Activated T-cell treated with anti-CD3 and anti-CD28 coated beads for 4 hours (primary cell): ENCODE measurements around the gene POTEF.
"Not testable (repeated sequence)": the region's sequence is repeated elsewhere in the genome, so short reads cannot be mapped to it uniquely, and the experiment has no call there.

Experiments
- DNase-seq: peaks from one replicate; pipeline ENCODE4 v3.0.0-alpha.2; 2020

POTEF gene

DNA sequence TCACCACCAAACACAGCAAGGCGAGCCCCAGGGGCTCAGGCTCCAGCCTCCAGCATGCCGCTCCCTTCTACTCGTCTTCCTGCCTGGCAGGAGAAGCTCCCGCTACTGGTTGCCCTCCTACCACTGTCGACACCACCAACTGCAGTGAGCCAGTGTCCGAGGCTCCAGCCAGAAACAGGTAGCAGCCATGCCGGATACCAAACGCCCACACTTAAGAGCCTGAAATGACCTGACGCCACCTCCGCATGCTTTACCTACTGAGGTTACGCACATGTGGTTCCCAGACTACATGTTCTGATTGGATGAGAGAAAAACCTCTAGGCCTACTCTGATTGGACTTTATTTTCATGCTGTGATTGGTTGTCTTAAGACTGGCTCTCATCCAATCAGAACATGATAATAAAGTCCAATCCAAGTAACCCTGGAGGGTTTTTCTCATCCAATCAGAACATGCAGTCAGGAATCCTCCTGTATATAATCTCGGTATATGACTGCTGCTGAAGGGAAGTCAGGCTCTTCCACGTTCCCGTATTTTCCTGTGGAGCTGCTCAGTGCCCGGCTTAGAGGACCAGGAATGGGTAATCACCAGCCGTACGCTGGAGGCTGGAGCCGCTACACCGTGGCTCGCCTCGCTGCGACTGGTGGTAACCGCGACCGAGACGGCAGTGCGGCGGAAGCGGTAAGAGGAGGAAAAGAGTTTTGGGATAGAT is at the start of gene POTEF:
Gene POTEF, minus strand, starts transcription at position 103 of the 710 bp plus-strand sequence. CDS start 8,707 bp downstream, outside the sequence.
- DNase-seq, result not testable (repeated sequence)

GRCh38 chr2:130174866-130175265 is 45.8 kb upstream of the POTEF start:
- DNase-seq, result not testable (repeated sequence)

DNA sequence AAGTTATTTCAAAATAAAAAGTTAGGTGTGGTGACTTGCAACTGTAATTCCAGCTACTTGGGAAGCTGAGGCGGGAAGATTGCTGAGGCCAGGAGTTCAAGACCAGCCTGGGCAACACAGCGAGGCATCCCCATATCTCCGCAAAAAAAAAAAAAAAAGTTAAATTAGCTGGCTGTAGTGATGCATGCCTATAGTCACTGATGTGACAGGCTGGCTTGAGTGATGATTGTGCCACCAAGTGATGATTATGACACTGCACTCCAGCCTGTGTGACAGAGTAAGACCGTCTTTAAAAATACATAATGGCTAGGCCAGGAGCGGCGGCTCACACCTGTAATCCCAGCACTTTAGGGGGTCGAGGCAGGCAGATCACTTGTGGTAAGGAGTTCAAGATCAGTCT is 40.9 kb upstream of the POTEF start:
- DNase-seq, result no peak

- DNase-seq, result not testable (repeated sequence)
Measured at GRCh38 chr2:130169163-130169562, 40.1 kb upstream of the POTEF start.

GRCh38 chr2:130166611-130167010 is 37.6 kb upstream of the POTEF start:
- DNase-seq, result not testable (repeated sequence)

- no peak for DNase-seq
Measured at GRCh38 chr2:130165293-130166016, 36.4 kb upstream of the POTEF start.

GRCh38 chr2:130162968-130163367 is 33.9 kb upstream of the POTEF start:
- no peak for DNase-seq

GRCh38 chr2:130162486-130162885 is 33.5 kb upstream of the POTEF start:
- DNase-seq, result not testable (repeated sequence)

DNA sequence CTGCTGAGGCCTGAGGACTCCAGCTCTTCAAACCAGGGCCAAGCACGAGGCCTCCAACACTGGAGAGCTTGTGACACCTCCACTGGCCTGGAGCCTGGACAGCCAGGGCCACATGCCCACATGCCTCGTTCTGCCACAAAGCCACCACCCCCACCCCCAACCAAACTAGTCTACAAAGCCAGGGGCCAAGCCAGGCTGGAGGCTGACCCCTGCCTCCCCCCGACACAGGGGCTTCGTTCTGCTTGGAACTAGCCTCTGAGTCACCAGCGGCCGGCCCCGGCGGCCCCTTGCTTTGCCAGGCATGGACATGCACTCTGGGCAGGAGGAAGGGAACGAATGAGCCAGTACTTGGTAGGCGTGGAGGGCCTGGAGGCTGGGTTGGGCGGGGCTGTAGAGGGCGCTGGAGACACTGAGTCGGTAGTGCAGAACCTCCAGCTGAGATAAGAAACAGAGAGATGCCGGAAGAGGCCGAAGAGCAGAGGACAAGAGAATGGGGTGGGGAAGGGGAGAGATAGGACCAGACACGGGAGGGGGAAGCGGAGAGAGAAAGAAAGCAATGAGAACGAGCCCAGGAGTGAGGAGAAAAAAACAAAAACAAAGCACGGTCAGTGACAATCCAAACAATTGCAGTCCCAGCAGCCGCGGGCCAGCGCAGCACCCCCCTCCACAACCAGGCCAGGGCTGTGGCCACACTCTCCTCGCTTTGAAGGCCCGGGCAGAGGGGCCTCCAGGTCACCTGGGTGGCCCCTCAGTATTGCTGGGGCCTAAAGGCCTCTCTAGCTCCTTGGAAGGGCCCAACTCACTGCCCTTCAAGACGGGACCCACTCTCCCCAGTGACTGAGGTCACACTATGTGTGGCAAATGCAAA is 32.0 kb upstream of the POTEF start:
- DNase-seq, result not testable (repeated sequence)

DNA sequence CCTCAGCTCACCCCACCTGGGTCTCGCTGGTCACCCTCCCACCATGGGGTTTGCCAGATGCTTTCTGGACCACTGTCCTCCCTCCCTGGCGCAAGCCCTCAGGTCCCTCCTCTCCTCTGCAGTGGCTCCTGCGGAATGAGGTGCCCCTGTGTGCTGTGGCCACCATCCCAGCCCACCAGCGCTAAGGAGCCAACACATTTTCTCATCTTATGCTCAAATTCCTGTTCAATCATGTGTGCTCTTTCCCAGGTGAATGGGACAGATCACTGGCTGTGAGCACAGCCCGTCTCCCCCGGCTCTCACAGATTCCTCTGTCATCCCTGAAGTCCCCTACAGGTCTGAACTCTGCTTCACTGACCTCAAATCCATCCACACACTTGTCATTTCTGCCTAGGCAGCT is 31.1 kb upstream of the POTEF start:
- no peak for DNase-seq

DNA sequence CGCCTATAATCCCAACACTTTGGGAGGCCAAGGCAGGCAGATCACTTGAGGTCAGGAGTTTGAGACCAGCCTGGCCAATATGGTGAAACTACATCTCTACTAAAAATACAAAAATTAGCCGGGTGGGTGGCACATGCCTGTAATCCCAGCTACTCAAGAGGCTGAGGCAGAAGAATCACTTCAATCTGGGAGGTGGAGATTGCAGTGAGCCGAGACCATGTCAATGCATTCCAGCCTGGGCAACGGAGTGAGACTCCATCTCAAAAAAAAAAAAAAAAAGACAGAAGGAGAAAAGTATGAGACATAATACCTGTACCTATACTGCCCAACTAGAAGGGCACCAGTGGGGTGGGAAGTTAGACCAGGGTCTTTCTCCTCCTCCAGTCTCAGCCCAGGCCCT is 30.4 kb upstream of the POTEF start:
- DNase-seq, result not testable (repeated sequence)

DNA sequence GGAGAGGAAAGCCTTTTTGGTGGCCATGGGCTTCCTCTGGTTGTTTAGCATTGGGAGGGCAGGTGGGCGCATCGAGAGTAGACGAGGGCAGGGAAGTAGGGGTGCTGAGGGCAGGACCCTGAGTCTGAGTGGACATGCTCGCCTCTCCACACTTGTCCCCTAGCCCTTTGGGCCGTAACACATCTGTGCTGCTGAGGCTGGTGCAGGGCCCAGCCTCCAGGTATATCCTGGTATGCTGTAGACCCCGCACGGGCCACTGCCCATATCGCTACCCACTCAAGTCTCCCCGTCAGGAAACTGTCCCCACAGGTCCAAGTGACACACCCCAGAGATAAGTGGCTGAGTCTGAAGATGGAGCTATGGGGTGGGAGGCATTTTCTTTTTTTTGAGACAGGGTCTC is 29.6 kb upstream of the POTEF start:
- no peak for DNase-seq

DNA sequence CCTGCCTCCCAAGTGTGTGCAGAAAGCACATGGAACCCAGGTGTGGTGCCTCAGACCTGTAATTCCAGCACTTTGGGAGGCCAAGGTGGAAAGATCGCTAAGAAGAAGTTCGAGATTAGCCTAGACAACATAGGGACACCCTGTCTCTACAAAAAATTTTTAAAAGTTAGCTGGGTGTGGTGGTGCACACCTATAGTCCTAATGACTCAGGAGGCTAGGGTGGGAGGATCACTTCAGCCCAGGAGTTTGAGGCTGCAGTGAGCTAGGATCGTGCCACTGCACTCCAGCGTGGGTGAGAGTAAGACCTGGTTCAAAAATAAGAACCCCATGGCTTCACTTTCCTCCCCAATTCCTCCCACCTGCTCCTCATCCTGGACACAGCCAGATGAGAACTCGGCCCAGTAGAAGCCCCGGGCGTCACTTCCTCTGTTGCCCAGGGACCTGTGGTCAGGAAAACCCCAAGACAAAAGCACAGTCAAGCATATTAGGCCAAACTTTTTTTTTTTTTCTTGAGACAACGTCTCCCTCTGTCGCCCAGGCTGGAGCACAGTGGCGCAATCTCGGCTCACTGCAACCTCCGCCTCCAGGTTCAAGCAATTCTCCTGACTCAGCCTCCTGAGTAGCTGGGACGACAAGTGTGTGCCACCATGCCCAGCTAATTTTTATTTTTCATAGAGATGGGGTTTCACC is 28.9 kb upstream of the POTEF start:
- not testable (repeated sequence) for DNase-seq

- not testable (repeated sequence) for DNase-seq
Measured at GRCh38 chr2:130157354-130157753, 28.3 kb upstream of the POTEF start.

GRCh38 chr2:130156624-130157004 is 27.6 kb upstream of the POTEF start:
- DNase-seq, result no peak

DNA sequence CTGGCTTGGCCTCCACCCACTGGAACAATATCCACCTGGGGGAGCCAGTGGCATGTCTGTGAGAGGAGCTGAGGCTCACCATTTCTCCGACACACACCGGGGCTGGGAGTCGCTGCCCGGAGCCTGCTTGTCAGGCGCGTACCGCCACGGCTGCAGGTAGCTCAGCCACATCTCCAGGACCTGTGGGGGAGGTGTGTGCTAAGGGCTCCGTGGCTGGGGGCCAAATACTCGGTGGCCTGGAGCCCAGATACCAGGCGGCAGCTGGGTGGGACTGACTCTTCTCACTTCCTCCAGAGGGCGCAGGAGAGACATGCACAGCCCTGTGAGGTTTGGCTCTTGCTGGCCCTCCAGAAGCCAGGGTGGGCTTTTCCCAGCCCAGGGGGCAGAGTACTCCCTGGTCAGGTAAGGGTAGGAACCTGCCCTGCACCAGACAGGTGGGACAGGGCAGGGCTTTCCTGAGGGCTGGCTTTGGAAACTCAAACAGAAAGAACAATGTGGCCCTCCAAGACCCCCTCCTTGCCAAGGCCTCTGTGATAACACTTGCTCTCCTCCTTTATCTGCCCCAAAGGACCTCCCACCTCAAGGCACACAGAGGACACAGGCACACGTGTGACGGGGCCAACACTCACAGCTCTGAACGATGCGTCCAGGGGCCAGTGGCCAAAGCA is 27.1 kb upstream of the POTEF start:
- DNase-seq, result not testable (repeated sequence)

DNA sequence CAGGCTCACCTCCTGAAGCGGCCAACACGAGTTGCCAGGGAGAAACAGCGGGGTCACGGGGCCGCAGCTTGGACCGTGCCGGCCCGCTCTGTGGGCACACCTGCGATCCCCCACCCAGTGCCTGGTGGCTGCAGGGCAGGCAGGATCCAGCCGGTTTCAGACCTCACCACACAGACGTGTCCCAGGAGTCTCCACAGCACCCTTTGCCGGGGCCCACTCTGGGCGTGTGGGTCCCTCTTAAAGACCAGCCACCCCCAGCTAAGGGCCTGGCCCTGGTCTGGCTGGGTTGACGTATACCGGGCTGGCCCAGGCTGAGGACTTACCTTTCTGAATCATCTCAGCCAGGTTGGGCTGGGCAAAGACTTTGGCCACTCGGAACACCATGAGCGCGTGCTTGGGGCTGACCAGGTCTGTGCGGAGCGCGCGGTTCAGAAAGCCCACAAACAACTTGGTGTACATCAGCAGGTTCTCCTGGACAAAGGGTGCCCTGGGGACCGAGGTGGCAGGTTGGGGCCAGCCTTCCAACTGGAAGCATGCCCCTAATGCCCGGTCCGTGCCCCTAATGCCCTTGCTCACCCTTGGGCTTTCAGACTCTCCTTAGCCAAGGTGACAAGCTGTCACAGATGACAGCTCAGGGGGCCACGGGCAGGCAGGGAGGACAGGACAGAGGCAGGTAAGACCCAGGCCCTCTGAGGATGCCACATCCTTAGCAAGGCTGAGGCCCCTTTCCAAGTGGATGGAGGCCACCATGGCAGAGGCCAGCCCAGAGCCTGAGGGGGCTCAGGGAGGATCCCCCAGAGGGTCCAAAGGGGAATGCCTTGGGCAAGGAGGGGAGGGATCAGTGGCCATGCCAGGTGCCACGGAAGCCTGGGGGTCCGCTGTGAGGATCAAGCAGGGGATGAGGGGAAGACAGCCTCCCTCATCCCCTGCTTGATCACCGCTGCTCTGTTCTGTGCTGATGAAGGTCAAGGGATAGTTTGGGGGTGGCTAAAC is 26.0 kb upstream of the POTEF start:
- DNase-seq, result no peak

- not testable (repeated sequence) for DNase-seq
Measured at GRCh38 chr2:130154423-130154770, 25.4 kb upstream of the POTEF start.

DNA sequence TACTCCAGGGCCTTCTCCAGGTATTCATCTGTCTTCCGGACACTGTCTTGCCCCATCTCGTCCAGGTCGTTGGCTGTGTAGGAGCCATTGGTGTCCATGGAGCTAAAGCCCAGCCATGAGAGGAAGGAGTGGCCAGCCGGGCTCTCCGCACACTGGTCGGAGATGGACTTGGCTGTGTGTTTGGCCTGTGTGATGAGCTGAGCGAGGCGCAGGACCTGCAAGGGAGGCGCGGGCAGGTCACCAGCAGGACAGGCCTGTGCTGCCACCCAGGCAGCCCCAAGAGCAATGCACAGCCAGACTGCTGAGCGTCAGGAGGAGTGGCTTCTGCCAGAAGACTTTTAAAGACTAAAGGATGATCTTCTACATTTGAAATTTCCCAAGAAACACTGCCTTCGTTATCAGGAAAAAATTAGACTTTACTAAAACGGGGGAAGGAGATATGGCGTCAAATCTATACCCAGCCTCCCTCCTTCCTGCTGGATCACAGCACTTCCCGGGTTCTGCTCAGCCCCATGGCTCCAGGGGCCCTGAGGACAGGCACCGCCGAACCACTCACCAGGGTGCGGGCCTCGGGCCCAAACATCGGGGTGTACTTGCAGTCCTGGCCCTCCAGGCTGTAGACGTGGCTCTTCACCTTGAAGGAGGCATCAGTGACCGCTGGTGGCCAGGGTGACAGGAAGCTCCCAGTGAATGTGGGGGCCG is 24.9 kb upstream of the POTEF start:
- not testable (repeated sequence) for DNase-seq
